OCI-M2 (cell line): ENCODE measurements around the gene SCN1B.

Experiments
- DNase-seq: peaks from one replicate; lab custom pipeline; 2025; ENCODE audit not compliant: unreplicated experiment; lab: John Stamatoyannopoulos, UW

Gene SCN1B

GRCh38 chr19:35070471-35070870, 40.2 kb downstream of the SCN1B start:
- no peak for DNase-seq

GRCh38 chr19:35073516-35073915, 43.2 kb downstream of the SCN1B start:
- no peak for DNase-seq

GRCh38 chr19:35073941-35074340, 43.7 kb downstream of the SCN1B start:
- no peak for DNase-seq

DNA sequence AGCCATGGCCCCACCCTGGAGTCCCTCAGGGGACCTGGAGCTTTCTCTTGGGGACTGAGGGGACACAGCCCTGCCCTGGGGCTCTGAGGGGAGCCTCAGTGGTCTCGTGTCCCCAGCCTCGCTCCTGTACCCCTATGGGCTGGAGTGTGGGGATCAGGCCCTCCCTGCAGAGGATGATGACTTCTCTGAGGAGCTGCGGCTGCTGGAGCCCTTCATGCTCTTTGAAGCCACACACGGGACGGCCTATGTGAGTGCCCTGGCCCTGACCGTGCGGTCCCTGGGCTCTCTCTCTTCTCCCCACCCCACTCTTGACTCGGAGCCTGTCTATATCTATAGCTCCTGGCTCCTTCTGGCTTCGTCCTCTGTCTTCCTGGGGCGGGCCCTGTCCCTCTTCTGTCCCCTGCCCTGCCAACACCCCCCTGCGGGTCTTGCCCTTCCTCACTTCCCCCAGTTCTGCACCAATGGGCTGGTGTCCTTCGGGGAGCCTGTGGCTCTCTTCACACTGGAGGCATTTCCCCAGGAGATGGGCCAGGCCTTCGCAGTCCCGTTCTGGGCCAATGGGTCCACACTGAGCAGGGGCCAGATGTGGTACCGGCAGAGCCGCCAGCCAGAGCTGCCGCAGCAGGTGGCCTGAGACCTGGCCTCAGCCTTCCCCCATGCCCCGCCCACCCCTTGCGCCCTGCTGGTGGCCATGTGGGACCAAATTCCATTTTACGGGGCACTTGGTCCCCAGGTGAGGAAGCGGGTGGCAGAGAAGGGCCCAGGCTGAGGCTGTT, 44.3 kb downstream of the SCN1B start:
- DNase-seq = no peak

GRCh38 chr19:35075202-35076025, 45.1 kb downstream of the SCN1B start:
- no peak for DNase-seq

DNA sequence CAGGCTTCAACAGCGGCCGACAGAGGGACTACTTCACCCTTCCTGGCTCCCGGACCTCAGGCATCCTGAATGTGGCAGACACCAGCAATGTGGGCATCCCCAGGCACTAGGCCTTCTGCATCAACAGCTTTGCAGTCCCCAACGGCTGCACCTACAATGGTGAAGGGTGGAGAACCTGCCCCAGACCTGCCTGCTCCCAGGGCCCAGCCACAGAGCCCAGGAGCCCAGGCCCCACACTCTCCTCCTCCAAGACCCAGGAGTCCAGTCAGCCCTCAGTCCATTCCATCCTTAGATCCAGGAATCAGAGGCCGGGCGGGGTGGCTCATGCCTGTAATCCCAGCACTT, 45.7 kb downstream of the SCN1B start:
- DNase-seq = no peak

DNA sequence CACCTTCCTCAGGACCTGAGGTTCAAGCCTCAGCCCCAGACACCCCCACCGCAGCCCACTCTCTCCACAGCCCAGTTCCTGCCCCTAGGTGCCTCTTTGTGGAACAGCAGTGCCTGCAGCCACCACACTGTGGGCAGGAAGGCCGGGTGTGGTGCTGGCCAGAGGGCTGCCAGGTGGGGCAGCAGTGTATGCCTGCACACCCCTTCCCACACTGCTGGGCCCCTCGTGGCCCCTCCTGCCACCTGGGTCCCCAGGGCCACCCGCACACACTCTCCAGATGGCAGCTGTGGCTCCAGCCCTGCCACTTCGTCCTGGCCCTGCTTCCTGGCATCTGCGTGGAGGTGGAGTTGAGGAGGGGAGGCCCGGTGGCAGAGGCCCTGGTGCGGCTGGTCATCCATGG, 46.4 kb downstream of the SCN1B start:
- DNase-seq = no peak

GRCh38 chr19:35077411-35078223, 47.3 kb downstream of the SCN1B start:
- DNase-seq = no peak

GRCh38 chr19:35079826-35080225, 49.6 kb downstream of the SCN1B start:
- DNase-seq = no peak

DNA sequence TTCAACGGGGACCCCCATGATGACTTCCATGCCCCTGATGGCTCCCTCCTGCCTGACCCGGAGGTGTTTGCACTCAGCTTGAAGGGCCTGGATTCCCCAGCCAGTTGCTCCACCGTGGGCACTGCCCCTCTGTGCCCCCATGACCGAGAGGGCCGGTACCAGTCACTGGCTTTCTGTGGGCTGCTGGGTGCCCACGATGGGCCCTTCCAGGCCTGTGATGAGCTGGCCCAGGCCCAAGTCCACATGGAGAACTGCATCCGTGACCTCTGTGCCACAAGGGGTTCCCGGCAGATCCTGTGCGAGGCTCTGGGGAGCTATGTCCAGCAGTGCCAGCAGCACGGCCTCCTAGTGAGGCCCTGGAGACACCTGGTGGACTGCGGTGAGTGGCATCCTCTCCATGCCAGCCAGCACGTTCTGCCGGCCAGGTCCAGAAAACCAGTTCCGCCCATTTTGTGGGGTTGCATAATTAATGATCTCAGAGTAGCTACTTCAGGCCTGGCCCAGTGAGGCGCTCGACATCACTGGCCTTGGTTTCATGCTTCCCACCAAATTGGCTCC, 50.4 kb downstream of the SCN1B start:
- DNase-seq = no peak

DNA sequence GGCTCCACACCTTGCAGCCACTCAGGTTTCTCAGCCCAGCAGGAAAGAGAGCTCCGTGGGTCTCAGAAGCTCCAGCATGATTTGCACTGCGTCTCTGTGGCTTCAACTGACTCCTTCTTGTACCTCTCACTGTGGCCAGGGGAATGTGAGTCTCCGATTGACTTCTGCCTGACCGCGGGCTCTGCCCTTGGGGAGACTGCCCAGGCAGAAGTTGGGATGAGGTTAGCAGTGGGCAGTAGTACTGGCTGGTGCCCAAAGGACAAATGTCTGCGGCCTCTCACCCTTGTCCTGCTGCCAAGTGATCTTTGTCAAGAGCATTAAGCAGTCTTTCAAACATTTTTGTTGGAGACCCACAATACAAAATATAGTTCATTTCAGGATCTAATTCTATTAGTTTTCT, 50.9 kb downstream of the SCN1B start:
- no peak for DNase-seq

DNA sequence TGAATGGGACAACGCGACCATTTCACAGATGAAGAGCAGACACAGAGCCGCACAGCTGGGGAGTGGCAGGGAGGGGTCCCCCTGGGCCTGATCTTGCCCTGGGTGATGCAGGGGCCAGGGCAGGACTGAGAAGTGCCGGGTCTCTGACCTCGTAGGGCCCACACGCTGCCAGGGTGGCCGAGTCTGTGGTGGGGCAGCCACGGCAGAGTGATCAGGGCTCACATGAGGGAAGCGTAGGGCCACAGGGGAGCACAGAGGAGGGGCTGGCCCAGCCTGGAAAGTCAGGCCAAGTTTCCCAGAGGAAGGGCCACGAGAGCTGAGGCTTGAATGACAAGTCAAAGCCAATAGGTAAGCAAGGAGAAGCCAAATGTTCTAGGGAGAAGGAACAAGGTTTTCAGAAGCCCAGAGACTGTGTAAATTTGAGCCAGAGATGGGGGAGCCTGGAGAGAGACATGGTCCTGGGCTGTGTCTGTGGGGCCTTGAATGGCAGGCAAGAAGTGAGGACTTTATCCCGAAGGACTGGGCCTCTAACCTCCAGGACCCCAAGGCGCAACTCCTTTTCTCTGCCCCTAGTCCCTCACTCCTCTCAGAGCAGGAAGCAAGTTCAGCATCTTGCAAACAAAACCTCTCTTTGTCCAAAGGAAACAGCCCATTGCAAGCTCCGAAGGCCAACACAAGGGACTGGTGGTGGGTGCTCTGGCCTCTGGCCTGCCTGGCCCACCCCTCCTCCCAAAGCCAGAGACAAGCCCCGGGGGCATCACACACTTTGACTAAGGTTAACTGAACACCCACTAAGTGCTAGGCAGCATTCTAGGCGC, 53.6 kb downstream of the SCN1B start:
- DNase-seq = no peak

- DNase-seq = no peak
Observed at GRCh38 chr19:35084509-35084762, 54.2 kb downstream of the SCN1B start.

DNA sequence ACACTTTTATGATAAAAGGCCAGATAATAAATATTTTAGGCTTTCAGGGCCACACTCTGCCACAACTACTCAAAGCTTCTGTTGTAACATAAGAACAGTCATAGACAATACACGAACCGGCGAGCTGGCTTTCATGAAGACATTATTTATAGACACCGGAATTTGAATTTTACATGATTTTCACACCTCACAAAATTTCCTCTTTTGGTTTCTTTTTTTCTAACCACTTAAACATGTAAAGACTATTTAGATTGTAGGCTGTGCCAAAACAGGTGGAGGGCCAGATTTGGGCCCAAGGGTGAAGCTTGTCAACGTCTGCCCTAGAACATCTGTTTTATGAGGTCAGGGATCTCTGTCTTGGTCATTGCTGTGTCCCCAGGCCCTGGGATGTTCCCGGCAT, 55.7 kb downstream of the SCN1B start:
- no peak for DNase-seq

DNA sequence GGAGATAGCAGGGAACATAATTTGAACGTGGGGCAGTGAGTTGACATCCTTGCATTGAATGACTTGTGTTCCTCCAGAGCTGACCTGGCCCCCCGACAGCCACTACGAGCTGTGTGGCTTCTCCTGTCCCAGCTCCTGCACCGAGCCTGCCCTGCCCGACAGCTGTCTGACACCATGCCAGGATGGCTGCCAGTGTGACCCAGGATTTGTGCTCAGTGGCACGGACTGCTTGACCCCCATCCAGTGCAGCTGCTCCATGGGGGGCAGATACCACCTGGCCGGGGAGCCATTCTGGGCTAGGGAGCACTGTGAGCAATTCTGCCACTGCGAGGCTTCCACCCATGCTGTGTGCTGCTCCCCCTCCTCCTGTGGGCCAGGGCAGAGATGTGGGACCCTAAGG, 56.2 kb downstream of the SCN1B start:
- no peak for DNase-seq

- DNase-seq = no peak
Observed at GRCh38 chr19:35087393-35087792, 57.1 kb downstream of the SCN1B start.

DNA sequence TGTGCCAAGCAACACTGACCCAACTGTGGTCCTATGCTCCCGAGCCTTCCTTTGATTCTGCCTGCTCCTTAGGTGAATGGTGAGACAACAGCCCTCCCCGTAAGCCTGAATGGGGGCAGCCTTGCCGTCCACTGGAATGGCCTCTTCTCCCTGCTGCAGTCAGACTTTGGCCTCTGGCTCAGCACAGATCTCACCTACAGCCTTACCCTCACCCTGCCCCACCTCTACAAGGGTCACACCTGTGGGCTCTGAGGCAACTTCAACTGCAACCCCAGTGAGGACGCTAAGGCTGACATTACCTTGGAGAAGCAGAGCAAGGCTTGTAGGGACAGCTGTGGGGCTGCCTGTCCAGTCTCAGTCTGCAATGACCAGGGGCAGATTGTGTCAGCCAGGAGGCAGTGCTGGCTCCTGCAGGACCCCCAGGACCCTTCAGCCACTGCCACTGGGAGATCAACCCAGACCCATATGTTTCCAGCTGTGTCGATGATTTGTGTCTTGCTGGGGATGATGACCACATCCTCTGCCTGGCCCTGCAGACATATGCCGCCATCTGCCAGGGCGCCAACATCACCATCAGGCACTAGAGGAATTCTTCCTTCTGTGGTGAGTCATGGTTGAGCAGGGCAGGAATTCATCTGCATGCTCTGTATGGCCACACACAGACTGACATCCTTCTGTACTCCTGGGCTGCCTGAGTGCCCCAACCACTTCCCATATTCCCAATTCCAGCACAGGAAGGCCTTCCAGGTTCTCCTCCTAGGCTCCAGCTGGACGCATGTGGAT, 58.1 kb downstream of the SCN1B start:
- no peak for DNase-seq

- no peak for DNase-seq
Observed at GRCh38 chr19:35089554-35089953, 59.3 kb downstream of the SCN1B start.
